GM06990 (cell line): ENCODE results near the gene MMP11.

Experiments used
- DNase-seq: peaks from one replicate; pipeline ENCODE4 v3.0.0-alpha.2; 2011; ENCODE audit not compliant: insufficient read length; ENCODE audit errors: extremely low read depth
- H3K27me3 ChIP-seq: replicated peaks from 2 replicates; pipeline ENCODE4 v1.6.0; 2011; ENCODE audit warnings: low read length; ENCODE audit not compliant: control insufficient read depth, insufficient read depth
- H3K36me3 ChIP-seq: 2 replicates; pipeline ENCODE4 v1.5.1; 2011; ENCODE audit warnings: low read length; ENCODE audit not compliant: control insufficient read depth, insufficient read depth
- H3K4me3 ChIP-seq: replicated peaks from 2 replicates; pipeline ENCODE4 v1.5.1; 2011; ENCODE audit warnings: low read depth, mild to moderate bottlenecking, control low read depth, low read length
- TF ChIP-seq, protein P1 (sequence below): IDR thresholded peaks from 2 replicates; pipeline ENCODE4 v1.5.1; 2011; ENCODE audit warnings: low read length, control low read depth, mild to moderate bottlenecking, inconsistent platforms; ENCODE audit not compliant: insufficient read depth, poor library complexity, severe bottlenecking

The MMP11 gene

DNA sequence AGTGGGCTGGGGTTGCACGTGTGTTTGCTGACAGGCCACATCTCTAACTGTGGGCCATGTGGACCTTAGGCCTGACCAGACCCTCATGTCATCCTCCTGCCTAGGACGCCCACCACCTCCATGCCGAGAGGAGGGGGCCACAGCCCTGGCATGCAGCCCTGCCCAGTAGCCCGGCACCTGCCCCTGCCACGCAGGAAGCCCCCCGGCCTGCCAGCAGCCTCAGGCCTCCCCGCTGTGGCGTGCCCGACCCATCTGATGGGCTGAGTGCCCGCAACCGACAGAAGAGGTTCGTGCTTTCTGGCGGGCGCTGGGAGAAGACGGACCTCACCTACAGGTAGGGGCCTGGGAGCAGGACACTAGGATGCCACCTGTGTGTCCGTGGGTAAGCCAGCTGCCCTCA is 6.4 kb downstream of the MMP11 start:
- no peak overlapping the region for H3K4me3 ChIP-seq
- TF ChIP-seq, protein P1, sequence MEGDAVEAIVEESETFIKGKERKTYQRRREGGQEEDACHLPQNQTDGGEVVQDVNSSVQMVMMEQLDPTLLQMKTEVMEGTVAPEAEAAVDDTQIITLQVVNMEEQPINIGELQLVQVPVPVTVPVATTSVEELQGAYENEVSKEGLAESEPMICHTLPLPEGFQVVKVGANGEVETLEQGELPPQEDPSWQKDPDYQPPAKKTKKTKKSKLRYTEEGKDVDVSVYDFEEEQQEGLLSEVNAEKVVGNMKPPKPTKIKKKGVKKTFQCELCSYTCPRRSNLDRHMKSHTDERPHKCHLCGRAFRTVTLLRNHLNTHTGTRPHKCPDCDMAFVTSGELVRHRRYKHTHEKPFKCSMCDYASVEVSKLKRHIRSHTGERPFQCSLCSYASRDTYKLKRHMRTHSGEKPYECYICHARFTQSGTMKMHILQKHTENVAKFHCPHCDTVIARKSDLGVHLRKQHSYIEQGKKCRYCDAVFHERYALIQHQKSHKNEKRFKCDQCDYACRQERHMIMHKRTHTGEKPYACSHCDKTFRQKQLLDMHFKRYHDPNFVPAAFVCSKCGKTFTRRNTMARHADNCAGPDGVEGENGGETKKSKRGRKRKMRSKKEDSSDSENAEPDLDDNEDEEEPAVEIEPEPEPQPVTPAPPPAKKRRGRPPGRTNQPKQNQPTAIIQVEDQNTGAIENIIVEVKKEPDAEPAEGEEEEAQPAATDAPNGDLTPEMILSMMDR = no peak
- H3K36me3 ChIP-seq = no peaks in the 10 kb centered on the region
- H3K27me3 ChIP-seq = no peaks in the 10 kb centered on the region
- DNase-seq = no peak

DNA sequence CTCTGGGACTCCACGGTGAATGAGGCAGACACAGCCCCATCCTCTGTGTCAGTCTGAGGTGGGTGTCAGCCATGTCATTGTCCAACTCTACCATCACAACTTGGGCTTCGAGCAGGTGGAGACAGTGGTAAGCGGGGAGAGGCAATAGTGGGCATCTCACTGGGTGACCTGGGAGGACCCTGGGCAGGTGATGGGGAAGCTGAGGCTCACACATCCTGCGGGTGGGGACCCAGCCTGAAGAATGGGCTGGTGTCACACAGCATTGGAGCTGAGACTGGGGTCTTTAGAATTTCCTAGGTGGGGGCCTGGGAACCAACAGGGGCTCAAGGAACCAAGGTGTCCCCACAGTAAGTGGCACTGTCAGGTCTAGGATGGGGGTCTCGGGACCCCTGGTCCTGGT is 7.1 kb downstream of the MMP11 start:
- no peak overlapping the region for H3K4me3 ChIP-seq
- no peaks in the 10 kb centered on the region for H3K36me3 ChIP-seq
- no peaks in the 10 kb centered on the region for H3K27me3 ChIP-seq
- TF ChIP-seq, protein P1 = no peak
- no peak for DNase-seq

DNA sequence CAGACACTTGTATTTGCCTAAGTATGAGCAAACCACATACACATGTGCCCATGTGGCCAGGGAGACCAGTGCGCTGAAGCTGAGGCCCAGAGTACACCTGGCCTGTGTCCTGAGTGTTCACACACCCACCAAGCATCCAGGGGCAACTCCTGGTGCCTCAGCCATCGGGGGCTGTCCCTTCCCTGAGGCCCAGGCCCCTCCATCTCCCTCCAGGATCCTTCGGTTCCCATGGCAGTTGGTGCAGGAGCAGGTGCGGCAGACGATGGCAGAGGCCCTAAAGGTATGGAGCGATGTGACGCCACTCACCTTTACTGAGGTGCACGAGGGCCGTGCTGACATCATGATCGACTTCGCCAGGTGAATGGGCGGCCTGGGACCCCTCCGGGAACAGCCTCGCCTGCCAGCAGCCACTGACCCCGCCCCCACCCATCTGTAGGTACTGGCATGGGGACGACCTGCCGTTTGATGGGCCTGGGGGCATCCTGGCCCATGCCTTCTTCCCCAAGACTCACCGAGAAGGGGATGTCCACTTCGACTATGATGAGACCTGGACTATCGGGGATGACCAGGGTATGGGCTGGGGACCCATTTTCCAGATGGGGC is 7.6 kb downstream of the MMP11 start:
- H3K36me3 ChIP-seq = no peaks in the 10 kb centered on the region
- no peak for DNase-seq
- TF ChIP-seq, protein P1 = no peak
- H3K27me3 ChIP-seq = no peaks in the 10 kb centered on the region
- no peak overlapping the region for H3K4me3 ChIP-seq

DNA sequence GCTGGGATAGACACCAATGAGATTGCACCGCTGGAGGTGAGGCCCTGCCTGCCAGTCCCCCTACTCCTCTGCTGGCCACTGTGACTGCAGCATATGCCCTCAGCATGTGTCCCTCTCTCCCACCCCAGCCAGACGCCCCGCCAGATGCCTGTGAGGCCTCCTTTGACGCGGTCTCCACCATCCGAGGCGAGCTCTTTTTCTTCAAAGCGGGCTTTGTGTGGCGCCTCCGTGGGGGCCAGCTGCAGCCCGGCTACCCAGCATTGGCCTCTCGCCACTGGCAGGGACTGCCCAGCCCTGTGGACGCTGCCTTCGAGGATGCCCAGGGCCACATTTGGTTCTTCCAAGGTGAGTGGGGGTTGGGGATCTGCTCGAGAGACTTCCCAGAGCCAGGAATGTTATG is 8.4 kb downstream of the MMP11 start:
- TF ChIP-seq, protein P1 = no peak
- no peaks in the 10 kb centered on the region for H3K27me3 ChIP-seq
- H3K36me3 ChIP-seq = no peaks in the 10 kb centered on the region
- DNase-seq = no peak
- H3K4me3 ChIP-seq = no peak overlapping the region

DNA sequence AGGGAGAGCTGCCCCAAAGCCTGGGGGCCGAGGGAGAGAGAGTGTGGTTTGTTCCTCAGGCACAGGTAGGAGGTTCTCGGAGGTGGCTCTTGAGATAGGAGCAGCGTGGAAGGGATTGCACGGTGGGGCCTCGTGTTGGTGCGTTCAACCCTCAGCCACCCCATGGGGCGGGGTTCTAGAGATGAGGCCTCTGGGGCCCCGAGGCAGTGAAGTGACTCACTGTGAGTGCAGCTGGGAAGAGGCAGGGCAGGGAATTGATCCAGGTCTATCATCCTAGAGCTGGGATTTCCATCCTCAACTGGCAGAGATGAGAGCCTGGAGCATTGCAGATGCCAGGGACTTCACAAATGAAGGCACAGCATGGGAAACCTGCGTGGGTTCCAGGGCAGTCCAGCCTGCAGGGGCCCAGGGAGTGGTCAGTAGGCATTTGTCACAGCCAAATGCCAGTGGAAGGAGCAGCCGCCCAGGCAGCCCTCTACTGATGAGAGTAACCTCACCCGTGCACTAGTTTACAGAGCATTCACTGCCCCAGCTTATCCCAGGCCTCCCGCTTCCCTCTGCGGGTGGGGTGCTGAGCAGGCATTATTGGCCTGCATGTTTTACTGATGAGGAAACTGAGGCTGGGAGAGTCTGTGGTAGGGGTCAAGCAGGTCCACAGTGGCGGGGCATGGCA is 9.0 kb downstream of the MMP11 start:
- Histone ChIP-seq H3K27me3 (no peaks in the 10 kb centered on the region), H3K4me3 (no peak overlapping the region), H3K36me3 (no peaks in the 10 kb centered on the region)
- TF ChIP-seq, protein P1 = no peak
- DNase-seq = no peak

DNA sequence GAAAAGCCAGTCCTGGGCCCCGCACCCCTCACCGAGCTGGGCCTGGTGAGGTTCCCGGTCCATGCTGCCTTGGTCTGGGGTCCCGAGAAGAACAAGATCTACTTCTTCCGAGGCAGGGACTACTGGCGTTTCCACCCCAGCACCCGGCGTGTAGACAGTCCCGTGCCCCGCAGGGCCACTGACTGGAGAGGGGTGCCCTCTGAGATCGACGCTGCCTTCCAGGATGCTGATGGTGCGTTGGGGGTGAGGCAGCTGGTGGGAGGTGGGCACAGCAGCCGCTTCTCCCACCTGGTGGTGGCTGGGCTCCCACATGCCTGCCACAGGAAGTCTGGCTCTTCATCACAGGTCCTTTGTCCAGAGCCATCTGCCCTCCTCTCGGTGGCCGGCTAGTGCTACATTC is 9.6 kb downstream of the MMP11 start:
- TF ChIP-seq, protein P1 = no peak
- no peaks in the 10 kb centered on the region for H3K36me3 ChIP-seq
- DNase-seq = no peak

More for the DNA sequence above, 9.6 kb downstream of the MMP11 start:
- no peak overlapping the region for H3K4me3 ChIP-seq
- H3K27me3 ChIP-seq = no peaks in the 10 kb centered on the region
